ENCODE results near the gene RBM4B. TPM values are rescaled to one million over a fixed set of nuclear protein-coding genes. Genes with fewer than 3 reads are reported as not detected.

The RBM4B gene
- total and polyA plus RNA-seq, 2 donors from 2014 or later, result 18.2 to 20.8 TPM

GRCh38 chr11:66674964-66675602, 2.6 kb downstream of the RBM4B start:
- intact Hi-C loops (cut with DNase I), result no loop called here
- Histone ChIP-seq H3K36me3 (ENCODE audit: control insufficient read depth in 2 of 3, insufficient read depth in 3 of 3, low read length in 3 of 3) (peaks cover 0 to 4% (median 2%) of the 10 kb centered on the region in 3 donors), H3K4me3 (ENCODE audit: low read length in 3 of 3) (peak overlapping the region in 1 of 3 donors; percentile 7), H3K27me3 (ENCODE audit: control insufficient read depth, insufficient read depth, low read length) (no peaks in the 10 kb centered on the region), H3K27ac (ENCODE audit: low read depth in 2 of 2, low read length in 2 of 2) (no peak overlapping the region), H3K4me1 (ENCODE audit: control insufficient read depth in 2 of 3, insufficient read depth in 2 of 3, low read depth in 1 of 3, low read length in 3 of 3) (peaks cover 3 to 18% (median 15%) of the 10 kb centered on the region in 3 donors), H3K9ac (ENCODE audit: low read length in 3 of 3) (no peak overlapping the region), H3K9me3 (ENCODE audit: control insufficient read depth in 2 of 3, insufficient read depth in 1 of 3, low read length in 3 of 3) (no peaks in the 10 kb centered on the region)
- no peak for DNase-seq
- TF ChIP-seq, protein P1, sequence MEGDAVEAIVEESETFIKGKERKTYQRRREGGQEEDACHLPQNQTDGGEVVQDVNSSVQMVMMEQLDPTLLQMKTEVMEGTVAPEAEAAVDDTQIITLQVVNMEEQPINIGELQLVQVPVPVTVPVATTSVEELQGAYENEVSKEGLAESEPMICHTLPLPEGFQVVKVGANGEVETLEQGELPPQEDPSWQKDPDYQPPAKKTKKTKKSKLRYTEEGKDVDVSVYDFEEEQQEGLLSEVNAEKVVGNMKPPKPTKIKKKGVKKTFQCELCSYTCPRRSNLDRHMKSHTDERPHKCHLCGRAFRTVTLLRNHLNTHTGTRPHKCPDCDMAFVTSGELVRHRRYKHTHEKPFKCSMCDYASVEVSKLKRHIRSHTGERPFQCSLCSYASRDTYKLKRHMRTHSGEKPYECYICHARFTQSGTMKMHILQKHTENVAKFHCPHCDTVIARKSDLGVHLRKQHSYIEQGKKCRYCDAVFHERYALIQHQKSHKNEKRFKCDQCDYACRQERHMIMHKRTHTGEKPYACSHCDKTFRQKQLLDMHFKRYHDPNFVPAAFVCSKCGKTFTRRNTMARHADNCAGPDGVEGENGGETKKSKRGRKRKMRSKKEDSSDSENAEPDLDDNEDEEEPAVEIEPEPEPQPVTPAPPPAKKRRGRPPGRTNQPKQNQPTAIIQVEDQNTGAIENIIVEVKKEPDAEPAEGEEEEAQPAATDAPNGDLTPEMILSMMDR (IDR thresholded peaks at IDR 0.05; ENCODE audit: borderline replicate concordance, extremely low read depth, insufficient read depth), result no peak
- no peak for FAIRE-seq

GRCh38 chr11:66670816-66671215, 6.9 kb downstream of the RBM4B start:
- H3K9ac ChIP-seq (ENCODE audit: low read length in 3 of 3), result no peak overlapping the region
- intact Hi-C loops (cut with DNase I), result no loop called here
- H3K36me3 ChIP-seq (ENCODE audit: control insufficient read depth in 2 of 3, insufficient read depth in 3 of 3, low read length in 3 of 3), result peaks cover 0 to 15% (median 9%) of the 10 kb centered on the region in 3 donors
- DNase-seq (no peak), FAIRE-seq (no peak)
- no peak overlapping the region for H3K4me3 ChIP-seq (ENCODE audit: low read length in 3 of 3)
- H3K4me1 ChIP-seq (ENCODE audit: control insufficient read depth in 2 of 3, insufficient read depth in 2 of 3, low read depth in 1 of 3, low read length in 3 of 3), result peaks cover 0 to 7% (median 4%) of the 10 kb centered on the region in 3 donors
- H3K27me3 ChIP-seq (ENCODE audit: control insufficient read depth, insufficient read depth, low read length), result no peaks in the 10 kb centered on the region
- no peaks in the 10 kb centered on the region for H3K9me3 ChIP-seq (ENCODE audit: control insufficient read depth in 2 of 3, insufficient read depth in 1 of 3, low read length in 3 of 3)
- H3K27ac ChIP-seq (ENCODE audit: low read depth in 2 of 2, low read length in 2 of 2), result no peak overlapping the region
- TF ChIP-seq, protein P1 (IDR thresholded peaks at IDR 0.05; ENCODE audit: borderline replicate concordance, extremely low read depth, insufficient read depth), result no peak

DNA sequence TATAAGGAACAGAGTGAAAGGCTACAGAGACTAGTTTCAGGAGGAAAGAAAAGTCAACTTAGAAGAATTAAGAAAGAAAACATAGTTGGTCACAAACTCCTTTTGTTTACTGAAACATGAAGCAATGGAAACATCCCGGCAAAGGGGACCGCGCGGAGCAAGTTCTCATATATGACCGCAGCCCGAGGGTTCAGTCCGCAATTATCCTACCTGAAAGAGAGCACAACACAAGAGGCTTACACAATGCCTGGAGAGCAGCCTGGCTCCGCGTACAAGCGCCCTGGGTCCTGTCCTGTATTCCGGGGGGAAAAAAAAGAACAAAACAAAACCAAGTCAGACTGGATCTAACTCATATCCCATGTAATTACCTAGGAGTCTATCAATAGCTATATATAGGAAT, 12.3 kb downstream of the RBM4B start:
- intact Hi-C loops (cut with DNase I), result no loop called here
- Histone ChIP-seq H3K4me1 (ENCODE audit: control insufficient read depth in 2 of 3, insufficient read depth in 2 of 3, low read depth in 1 of 3, low read length in 3 of 3) (no peaks in the 10 kb centered on the region), H3K36me3 (ENCODE audit: control insufficient read depth in 2 of 3, insufficient read depth in 3 of 3, low read length in 3 of 3) (peaks cover 3 to 27% (median 12%) of the 10 kb centered on the region in 3 donors), H3K27ac (ENCODE audit: low read depth in 2 of 2, low read length in 2 of 2) (no peak overlapping the region), H3K4me3 (ENCODE audit: low read length in 3 of 3) (no peak overlapping the region), H3K9ac (ENCODE audit: low read length in 3 of 3) (no peak overlapping the region), H3K27me3 (ENCODE audit: control insufficient read depth, insufficient read depth, low read length) (no peaks in the 10 kb centered on the region), H3K9me3 (ENCODE audit: control insufficient read depth in 2 of 3, insufficient read depth in 1 of 3, low read length in 3 of 3) (no peaks in the 10 kb centered on the region)
- FAIRE-seq (no peak), DNase-seq (no peak)
- TF ChIP-seq, protein P1 (IDR thresholded peaks at IDR 0.05; ENCODE audit: borderline replicate concordance, extremely low read depth, insufficient read depth), result no peak

Measured in kidney (tissue), 14 donors.